T-helper 9 cell (primary cell): ENCODE data around the gene CKS1B.
"Not testable (repeated sequence)": the region's sequence is repeated elsewhere in the genome, so short reads cannot be mapped to it uniquely, and the experiment has no call there.

Source experiments
- DNase-seq: peaks from one replicate; pipeline ENCODE4 v3.0.0-alpha.2; 2020

Gene CKS1B

GRCh38 chr1:154966111-154966510 lies 8.4 kb upstream of the CKS1B start:
- DNase-seq: no peak

GRCh38 chr1:154967331-154967950 lies 7.0 kb upstream of the CKS1B start:
- DNase-seq: no peak

GRCh38 chr1:154968731-154969130 lies 5.8 kb upstream of the CKS1B start:
- no peak for DNase-seq

- no peak for DNase-seq
These were observed 5.2 kb upstream of the CKS1B start for GRCh38 chr1:154969246-154969645.

GRCh38 chr1:154969860-154970452 lies 4.5 kb upstream of the CKS1B start:
- DNase-seq: no peak

GRCh38 chr1:154970631-154971340 lies 3.7 kb upstream of the CKS1B start, which contains the start of gene SHC1:
Gene SHC1 (minus strand): TSS chr1:154970747. CDS start chr1:154970526, 221 bp downstream.
- no peak for DNase-seq

GRCh38 chr1:154971341-154971998 lies 3.0 kb upstream of the CKS1B start:
- DNase-seq: no peak

- no peak for DNase-seq
These were observed 2.3 kb upstream of the CKS1B start for GRCh38 chr1:154972213-154972516.

- DNase-seq: no peak
These were observed 1.8 kb upstream of the CKS1B start for GRCh38 chr1:154972517-154973343.

- DNase-seq: peak; percentile 90
These were observed 958 bp upstream of the CKS1B start for GRCh38 chr1:154973344-154974101.

- peak; percentile 88 for DNase-seq
These were observed 427 bp downstream of the CKS1B start for GRCh38 chr1:154974808-154975408.

GRCh38 chr1:154975409-154976059 lies 1.1 kb downstream of the CKS1B start:
- peak; percentile 38 for DNase-seq

GRCh38 chr1:154977762-154978161 lies 3.3 kb downstream of the CKS1B start:
- not testable (repeated sequence) for DNase-seq

GRCh38 chr1:154978360-154978759 lies 3.9 kb downstream of the CKS1B start:
- DNase-seq: no peak

- no peak for DNase-seq
These were observed 7.9 kb downstream of the CKS1B start for GRCh38 chr1:154982341-154982740.

- peak; percentile 90 for DNase-seq
These were observed 8.6 kb downstream of the CKS1B start, which contains the start of gene FLAD1 for GRCh38 chr1:154982897-154983648. Gene FLAD1 (plus strand): TSS chr1:154983344. CDS start chr1:154983695, 351 bp downstream.

GRCh38 chr1:154983776-154984466 lies 9.4 kb downstream of the CKS1B start:
- no peak for DNase-seq

- not testable (repeated sequence) for DNase-seq
These were observed 12.3 kb downstream of the CKS1B start for GRCh38 chr1:154986736-154987135.

- DNase-seq: no peak
These were observed 12.8 kb downstream of the CKS1B start for GRCh38 chr1:154987326-154987725.
